Skeletal muscle tissue (tissue), 4 donors: ENCODE measurements around the gene KDM4C. TPM values are rescaled to one million over a fixed set of nuclear protein-coding genes. Genes with fewer than 3 reads are reported as not detected.
"Not testable (repeated sequence)": the region's sequence is repeated elsewhere in the genome, so short reads cannot be mapped to it uniquely, and the experiment has no call there.

Experiments
- H3K27ac ChIP-seq: one replicate; pipeline ENCODE4 v1.7.0; 2013; ENCODE audit warnings: mild to moderate bottlenecking, low read depth, low read length, inconsistent platforms
- H3K27me3 ChIP-seq, 3 donors: one replicate each; pipeline ENCODE4 v1.7.0; 2013; ENCODE audit warnings: low read length in 3 of 3; ENCODE audit not compliant: control insufficient read depth in 3 of 3, insufficient read depth in 3 of 3
- H3K36me3 ChIP-seq, 3 donors: one replicate each; pipeline ENCODE4 v1.7.0; 2013; ENCODE audit warnings: low read length in 3 of 3; ENCODE audit not compliant: control insufficient read depth in 3 of 3, insufficient read depth in 3 of 3
- H3K4me1 ChIP-seq, 3 donors: one replicate each; pipeline ENCODE4 v1.7.0; 2013; ENCODE audit warnings: low read length in 3 of 3, mild to moderate bottlenecking in 3 of 3; ENCODE audit not compliant: control insufficient read depth in 3 of 3, insufficient read depth in 3 of 3
- H3K4me3 ChIP-seq, 3 donors: one replicate each; pipeline ENCODE4 v1.7.0; 2013; ENCODE audit warnings: low read length in 3 of 3
- H3K9ac ChIP-seq, 3 donors: one replicate each; pipeline ENCODE4 v1.7.0; 2013; ENCODE audit warnings: low read length in 3 of 3, mild to moderate bottlenecking in 3 of 3, moderate library complexity in 2 of 3, low read depth in 1 of 3
- H3K9me3 ChIP-seq, 3 donors: one replicate each; pipeline ENCODE4 v1.7.0; 2013; ENCODE audit warnings: low read length in 3 of 3; ENCODE audit not compliant: control insufficient read depth in 3 of 3
- total RNA-seq: library from RNA; depleted of rRNA; stranded (reverse); fragments of >200 nt; gene quantifications from one replicate; pipeline ENCODE4 v1.2.3, GENCODE V29; 2014
- donor health status: Osteomylitis.

The KDM4C gene
- total RNA-seq, 1 donor from 2014 or later, result 50.1 TPM

- Histone ChIP-seq H3K9ac (no peak overlapping the region), H3K4me1 (peaks cover 6 to 17% (median 7%) of the 10 kb centered on the region in 3 donors), H3K4me3 (no peak overlapping the region), H3K36me3 (no peaks in the 10 kb centered on the region), H3K27me3 (no peaks in the 10 kb centered on the region), H3K27ac (no peak overlapping the region), H3K9me3 (no peaks in the 10 kb centered on the region)
Measured at GRCh38 chr9:6779417-6780241, 21.9 kb downstream of the KDM4C start.

GRCh38 chr9:6780690-6781089, 22.9 kb downstream of the KDM4C start:
- peaks cover 10 to 22% (median 10%) of the 10 kb centered on the region in 3 donors for H3K4me1 ChIP-seq
- no peaks in the 10 kb centered on the region for H3K9me3 ChIP-seq
- no peaks in the 10 kb centered on the region for H3K36me3 ChIP-seq
- no peaks in the 10 kb centered on the region for H3K27me3 ChIP-seq
- no peak overlapping the region for H3K27ac ChIP-seq
- no peak overlapping the region for H3K9ac ChIP-seq
- H3K4me3 ChIP-seq, result no peak overlapping the region

GRCh38 chr9:6781476-6781875, 23.7 kb downstream of the KDM4C start:
- Histone ChIP-seq H3K4me3 (no peak overlapping the region), H3K36me3 (no peaks in the 10 kb centered on the region), H3K9ac (no peak overlapping the region), H3K27ac (no peak overlapping the region), H3K4me1 (peaks cover 10 to 22% (median 10%) of the 10 kb centered on the region in 3 donors), H3K27me3 (no peaks in the 10 kb centered on the region), H3K9me3 (no peaks in the 10 kb centered on the region)

- Histone ChIP-seq H3K36me3 (no peaks in the 10 kb centered on the region), H3K9ac (no peak overlapping the region), H3K4me3 (no peak overlapping the region), H3K27ac (no peak overlapping the region), H3K27me3 (no peaks in the 10 kb centered on the region), H3K4me1 (peaks cover 8 to 23% (median 10%) of the 10 kb centered on the region in 3 donors), H3K9me3 (no peaks in the 10 kb centered on the region)
Measured at GRCh38 chr9:6782345-6782744, 24.6 kb downstream of the KDM4C start.

GRCh38 chr9:6782981-6783380, 25.2 kb downstream of the KDM4C start:
- Histone ChIP-seq H3K36me3 (no peaks in the 10 kb centered on the region), H3K4me3 (no peak overlapping the region), H3K9ac (no peak overlapping the region), H3K27me3 (no peaks in the 10 kb centered on the region), H3K27ac (no peak overlapping the region), H3K9me3 (no peaks in the 10 kb centered on the region), H3K4me1 (peaks cover 9 to 29% (median 11%) of the 10 kb centered on the region in 3 donors)

GRCh38 chr9:6783753-6784152, 26.0 kb downstream of the KDM4C start:
- H3K36me3 ChIP-seq, result no peaks in the 10 kb centered on the region
- H3K4me1 ChIP-seq, result peaks cover 17 to 37% (median 17%) of the 10 kb centered on the region in 3 donors

GRCh38 chr9:6785682-6786081, 27.9 kb downstream of the KDM4C start:
- Histone ChIP-seq H3K27me3 (no peaks in the 10 kb centered on the region), H3K36me3 (no peaks in the 10 kb centered on the region), H3K9ac (no peak overlapping the region), H3K4me1 (peaks cover 14 to 30% (median 17%) of the 10 kb centered on the region in 3 donors), H3K9me3 (no peaks in the 10 kb centered on the region), H3K27ac (no peak overlapping the region), H3K4me3 (no peak overlapping the region)

More at GRCh38 chr9:6783753-6784152, 26.0 kb downstream of the KDM4C start:
- no peak overlapping the region for H3K4me3 ChIP-seq
- no peak overlapping the region for H3K9ac ChIP-seq
- no peaks in the 10 kb centered on the region for H3K9me3 ChIP-seq
- H3K27ac ChIP-seq, result no peak overlapping the region
- H3K27me3 ChIP-seq, result no peaks in the 10 kb centered on the region

- Histone ChIP-seq H3K9ac (no peak overlapping the region), H3K9me3 (no peaks in the 10 kb centered on the region), H3K4me3 (no peak overlapping the region), H3K27ac (no peak overlapping the region), H3K4me1 (peaks cover 13 to 21% (median 14%) of the 10 kb centered on the region in 3 donors), H3K27me3 (no peaks in the 10 kb centered on the region), H3K36me3 (peaks cover 0 to 2% (median under 1%) of the 10 kb centered on the region in 3 donors)
Measured at GRCh38 chr9:6787793-6788161, 30.0 kb downstream of the KDM4C start.

- Histone ChIP-seq H3K9me3 (no peaks in the 10 kb centered on the region), H3K4me1 (peaks cover 13 to 21% (median 14%) of the 10 kb centered on the region in 3 donors), H3K27me3 (no peaks in the 10 kb centered on the region), H3K27ac (no peak overlapping the region), H3K4me3 (peak overlapping the region in 2 of 3 donors; percentile 41 to 44), H3K36me3 (peaks cover 0 to 4% (median 4%) of the 10 kb centered on the region in 3 donors), H3K9ac (peak overlapping the region in 1 of 3 donors; percentile 8)
Measured at GRCh38 chr9:6788162-6789016, 30.6 kb downstream of the KDM4C start.

GRCh38 chr9:6789017-6789338, 31.2 kb downstream of the KDM4C start:
- not testable (repeated sequence) for H3K9me3 ChIP-seq

More at GRCh38 chr9:6789017-6789338, 31.2 kb downstream of the KDM4C start:
- not testable (repeated sequence) for H3K27ac ChIP-seq, H3K9ac ChIP-seq, H3K4me3 ChIP-seq, H3K27me3 ChIP-seq, H3K36me3 ChIP-seq
- peaks cover 12 to 21% (median 13%) of the 10 kb centered on the region in 3 donors for H3K4me1 ChIP-seq
